GM23338 (cell line): ENCODE measurements around the gene TNIP2. TPM values are rescaled to one million over a fixed set of nuclear protein-coding genes. Genes with fewer than 3 reads are reported as not detected.

Source experiments
- ATAC-seq: fragments of 200-7000 bp; cut with Tn5 transposase; 3 replicates; pipeline ENCODE4 v1.9.1; 2020
- DNase-seq: peaks from one replicate; pipeline ENCODE4 v3.0.0-alpha.2; 2015; ENCODE audit warnings: low spot score
- H2AFZ ChIP-seq: fragments of 200-600 bp; sonication (generic); 2 replicates; pipeline ENCODE4 v1.8.0; 2016; ENCODE audit warnings: antibody characterized with exemption, mild to moderate bottlenecking, moderate library complexity
- H3F3A ChIP-seq: fragments of 200-600 bp; sonication (generic); replicated peaks from 2 replicates; pipeline ENCODE4 v1.8.0; 2017; ENCODE audit warnings: antibody characterized with exemption, mixed run types, low read depth
- H3K27ac ChIP-seq: fragments of 200-600 bp; sonication (generic); 2 replicates; pipeline ENCODE4 v1.6.1; 2016; ENCODE audit warnings: low read depth
- H3K27me3 ChIP-seq: fragments of 200-600 bp; sonication (generic); 2 replicates; pipeline ENCODE4 v1.8.0; 2016; ENCODE audit warnings: mild to moderate bottlenecking, mixed run types, moderate library complexity; ENCODE audit not compliant: insufficient read depth
- H3K36me3 ChIP-seq: fragments of 200-600 bp; sonication (generic); 2 replicates; pipeline ENCODE4 v1.8.0; 2016; ENCODE audit warnings: mild to moderate bottlenecking; ENCODE audit not compliant: insufficient read depth
- H3K4me1 ChIP-seq: fragments of 200-600 bp; sonication (generic); 2 replicates; pipeline ENCODE4 v1.8.0; 2016; ENCODE audit warnings: mild to moderate bottlenecking, moderate library complexity; ENCODE audit not compliant: insufficient read depth
- H3K4me2 ChIP-seq: fragments of 200-600 bp; sonication (generic); 2 replicates; pipeline ENCODE4 v1.7.1; 2017; ENCODE audit warnings: mixed run types
- H3K4me3 ChIP-seq: fragments of 200-600 bp; sonication (generic); 2 replicates; pipeline ENCODE4 v1.6.1; 2016; ENCODE audit warnings: mixed run types
- H3K79me2 ChIP-seq: fragments of 200-600 bp; sonication (generic); replicated peaks from 2 replicates; pipeline ENCODE4 v1.8.0; 2017; ENCODE audit warnings: mild to moderate bottlenecking; ENCODE audit not compliant: insufficient read depth
- H3K9me2 ChIP-seq: fragments of 200-600 bp; sonication (generic); 2 replicates; pipeline ENCODE4 v1.8.0; 2017; ENCODE audit not compliant: insufficient read depth
- H4K20me1 ChIP-seq: fragments of 200-600 bp; sonication (generic); replicated peaks from 2 replicates; pipeline ENCODE4 v1.8.0; 2017; ENCODE audit warnings: mild to moderate bottlenecking; ENCODE audit not compliant: insufficient read depth
- H3K27ac Mint-ChIP-seq: 2 replicates; pipeline ENCODE4 v1.8.0; 2020; ENCODE audit warnings: inconsistent platforms, mild to moderate bottlenecking, moderate library complexity, mixed read lengths
- H3K27me3 Mint-ChIP-seq: 3 replicates; pipeline ENCODE4 v1.8.0; 2022; ENCODE audit warnings: low read depth, mild to moderate bottlenecking, moderate library complexity, mixed read lengths, inconsistent platforms; ENCODE audit not compliant: insufficient read depth, poor library complexity
- H3K36me3 Mint-ChIP-seq: 3 replicates; pipeline ENCODE4 v1.8.0; 2021; ENCODE audit warnings: low read depth, mild to moderate bottlenecking, inconsistent platforms, moderate library complexity, mixed read lengths
- H3K4me1 Mint-ChIP-seq: 3 replicates; pipeline ENCODE4 v1.8.0; 2020; ENCODE audit warnings: mild to moderate bottlenecking, inconsistent platforms, mixed read lengths
- H3K4me3 Mint-ChIP-seq: 3 replicates; pipeline ENCODE4 v1.8.0; 2021; ENCODE audit warnings: moderate library complexity, mild to moderate bottlenecking, inconsistent platforms, mixed read lengths
- H3K9me3 Mint-ChIP-seq: 3 replicates; pipeline ENCODE4 v1.8.0; 2020; ENCODE audit warnings: moderate library complexity, mild to moderate bottlenecking, inconsistent platforms, mixed read lengths
- CREB1 ChIP-seq: fragments of 250-450 bp; sonication (Bioruptor Pico); IDR thresholded peaks from 2 replicates; pipeline ENCODE4 v1.5.0; 2020; ENCODE audit warnings: low read depth, mild to moderate bottlenecking, moderate library complexity
- EZH2 ChIP-seq: fragments of 200-600 bp; sonication (generic); IDR thresholded peaks from one replicate; pipeline ENCODE4 v1.8.0; 2017; ENCODE audit warnings: antibody characterized with exemption, mild to moderate bottlenecking, low read depth; ENCODE audit not compliant: unreplicated experiment
- EZH2phosphoT487 ChIP-seq: fragments of 200-600 bp; sonication (generic); IDR thresholded peaks from one replicate; pipeline ENCODE4 v1.8.1; 2018; ENCODE audit warnings: antibody characterized with exemption; ENCODE audit not compliant: unreplicated experiment
- JUNB ChIP-seq: IDR thresholded peaks from one replicate; pipeline ENCODE4 v1.6.1; 2016; ENCODE audit warnings: antibody characterized with exemption; ENCODE audit not compliant: unreplicated experiment
- NANOG ChIP-seq: IDR thresholded peaks from 2 replicates; pipeline ENCODE4 v1.6.1; 2016; ENCODE audit warnings: antibody characterized with exemption, borderline replicate concordance
- POLR2AphosphoS5 ChIP-seq: IDR thresholded peaks from 2 replicates; pipeline ENCODE4 v1.6.1; 2016; ENCODE audit warnings: antibody characterized with exemption, low read depth
- STAT1 ChIP-seq: IDR thresholded peaks from one replicate; pipeline ENCODE4 v1.6.1; 2016; ENCODE audit warnings: antibody characterized with exemption; ENCODE audit not compliant: unreplicated experiment
- ZNF114 ChIP-seq: fragments of 250-450 bp; sonication (Bioruptor Pico); IDR thresholded peaks from 2 replicates; pipeline ENCODE4 v1.5.0; 2020; ENCODE audit warnings: mild to moderate bottlenecking, moderate library complexity
- ZNF331 ChIP-seq: fragments of 250-450 bp; sonication (Bioruptor Pico); IDR thresholded peaks from 2 replicates; pipeline ENCODE4 v1.5.0; 2020; ENCODE audit warnings: low read depth, mild to moderate bottlenecking, moderate library complexity
- polyA plus RNA-seq: library from polyadenylated mRNA; unstranded; fragments of >200 nt; fragmentation: Nextera tagmentation; extraction: Ambion mirVana; gene quantifications from 2 replicates; pipeline ENCODE4 v1.2.1, GENCODE V29; 2016
- total RNA-seq: library from RNA; depleted of rRNA; stranded (reverse); fragments of >200 nt; shearing (Covaris generic); gene quantifications from 2 replicates; pipeline ENCODE4 v1.2.3, GENCODE V29; 2014
- TF ChIP-seq, protein P1 (sequence below): IDR thresholded peaks from one replicate; pipeline ENCODE4 v1.6.1; 2018; ENCODE audit warnings: antibody characterized with exemption; ENCODE audit not compliant: unreplicated experiment
- TF ChIP-seq, protein P2 (sequence below), 2 experiments: fragments of 200-600 bp in 1 of 2; sonication (generic) in 1 of 2; conservative IDR thresholded peaks; 2 replicates each; pipeline versions ENCODE4 v1.5.1 to v1.6.1; 2016 to 2017; ENCODE audit warnings: antibody characterized with exemption in 2 of 2, low read depth in 2 of 2, mild to moderate bottlenecking in 2 of 2, moderate library complexity in 1 of 2
- TF ChIP-seq, protein P3 (sequence below): fragments of 250-450 bp; sonication (Bioruptor Pico); IDR thresholded peaks from 2 replicates; pipeline ENCODE4 v1.5.0; 2020; ENCODE audit warnings: mild to moderate bottlenecking, moderate library complexity
- TF ChIP-seq, protein P4 (sequence below): IDR thresholded peaks from 2 replicates; pipeline ENCODE4 v1.6.1; 2016; ENCODE audit warnings: antibody characterized with exemption

TNIP2 gene
- total and polyA plus RNA-seq, 2 experiments from 2014 or later: 34.8 to 61.4 TPM

DNA sequence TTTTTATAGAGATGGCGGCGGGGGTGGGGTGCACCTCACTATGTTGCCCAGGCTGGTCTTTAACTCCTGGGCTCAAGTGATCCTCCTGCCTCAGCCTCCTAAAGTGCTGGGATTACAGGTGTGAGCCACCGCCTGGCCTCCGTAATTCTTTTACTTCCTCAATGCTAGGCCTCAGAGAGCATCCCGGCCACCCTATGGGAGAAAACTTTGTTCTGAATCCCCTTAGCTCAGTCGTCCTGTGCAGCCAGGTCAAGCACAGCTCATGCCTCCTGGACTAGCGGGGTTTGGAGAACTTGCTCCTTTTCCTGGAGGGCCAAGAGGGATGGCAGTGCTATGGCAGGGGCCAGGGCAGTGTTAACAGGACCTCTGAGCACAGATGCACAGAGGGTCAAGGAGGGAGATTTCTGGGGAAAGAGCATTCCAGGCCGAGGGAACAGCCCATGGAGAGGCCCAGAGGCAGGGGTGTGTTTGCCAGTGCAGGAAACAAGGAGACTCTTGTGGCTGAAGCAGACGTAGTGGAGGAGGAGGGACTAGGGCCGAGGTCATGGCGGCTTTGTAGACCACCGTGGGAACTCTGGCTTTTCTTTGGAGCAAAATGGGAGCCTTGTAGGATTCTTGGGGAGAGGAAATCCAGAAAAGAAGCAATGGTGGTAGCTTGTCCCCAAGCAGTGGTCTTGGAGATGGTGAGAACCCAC is 9.8 kb upstream of the TNIP2 start:
- Histone ChIP-seq H3F3A (0 out of 2 replicates have a peak, but pooled peaks cover 3% of the 10 kb centered on the region), H3K36me3 (no peaks in the 10 kb centered on the region), H4K20me1 (no peaks in the 10 kb centered on the region), H3K4me2 (no peak overlapping the region), H2AFZ (no peak overlapping the region; the same call in 1 of the 2 replicates), H3K79me2 (no peaks in the 10 kb centered on the region), H3K9me2 (no peaks in the 10 kb centered on the region), H3K4me3 (no peak overlapping the region), H3K4me1 (peaks cover 14% of the 10 kb centered on the region), H3K27ac (no peak overlapping the region), H3K27me3 (no peaks in the 10 kb centered on the region)
- peaks cover 11% of the 10 kb centered on the region for H3K4me1 Mint-ChIP-seq
- H3K9me3 Mint-ChIP-seq: peaks cover 6% of the 10 kb centered on the region; the same call in 2 of the 3 replicates
- H3K4me3 Mint-ChIP-seq: no peak overlapping the region
- TF ChIP-seq EZH2: no peak
- no peak for TF ChIP-seq ZNF331 (CRISPR knock-in tag)
- TF ChIP-seq, protein P1, sequence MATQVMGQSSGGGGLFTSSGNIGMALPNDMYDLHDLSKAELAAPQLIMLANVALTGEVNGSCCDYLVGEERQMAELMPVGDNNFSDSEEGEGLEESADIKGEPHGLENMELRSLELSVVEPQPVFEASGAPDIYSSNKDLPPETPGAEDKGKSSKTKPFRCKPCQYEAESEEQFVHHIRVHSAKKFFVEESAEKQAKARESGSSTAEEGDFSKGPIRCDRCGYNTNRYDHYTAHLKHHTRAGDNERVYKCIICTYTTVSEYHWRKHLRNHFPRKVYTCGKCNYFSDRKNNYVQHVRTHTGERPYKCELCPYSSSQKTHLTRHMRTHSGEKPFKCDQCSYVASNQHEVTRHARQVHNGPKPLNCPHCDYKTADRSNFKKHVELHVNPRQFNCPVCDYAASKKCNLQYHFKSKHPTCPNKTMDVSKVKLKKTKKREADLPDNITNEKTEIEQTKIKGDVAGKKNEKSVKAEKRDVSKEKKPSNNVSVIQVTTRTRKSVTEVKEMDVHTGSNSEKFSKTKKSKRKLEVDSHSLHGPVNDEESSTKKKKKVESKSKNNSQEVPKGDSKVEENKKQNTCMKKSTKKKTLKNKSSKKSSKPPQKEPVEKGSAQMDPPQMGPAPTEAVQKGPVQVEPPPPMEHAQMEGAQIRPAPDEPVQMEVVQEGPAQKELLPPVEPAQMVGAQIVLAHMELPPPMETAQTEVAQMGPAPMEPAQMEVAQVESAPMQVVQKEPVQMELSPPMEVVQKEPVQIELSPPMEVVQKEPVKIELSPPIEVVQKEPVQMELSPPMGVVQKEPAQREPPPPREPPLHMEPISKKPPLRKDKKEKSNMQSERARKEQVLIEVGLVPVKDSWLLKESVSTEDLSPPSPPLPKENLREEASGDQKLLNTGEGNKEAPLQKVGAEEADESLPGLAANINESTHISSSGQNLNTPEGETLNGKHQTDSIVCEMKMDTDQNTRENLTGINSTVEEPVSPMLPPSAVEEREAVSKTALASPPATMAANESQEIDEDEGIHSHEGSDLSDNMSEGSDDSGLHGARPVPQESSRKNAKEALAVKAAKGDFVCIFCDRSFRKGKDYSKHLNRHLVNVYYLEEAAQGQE: no peak
- no peak for TF ChIP-seq EZH2phosphoT487
- TF ChIP-seq, protein P2, sequence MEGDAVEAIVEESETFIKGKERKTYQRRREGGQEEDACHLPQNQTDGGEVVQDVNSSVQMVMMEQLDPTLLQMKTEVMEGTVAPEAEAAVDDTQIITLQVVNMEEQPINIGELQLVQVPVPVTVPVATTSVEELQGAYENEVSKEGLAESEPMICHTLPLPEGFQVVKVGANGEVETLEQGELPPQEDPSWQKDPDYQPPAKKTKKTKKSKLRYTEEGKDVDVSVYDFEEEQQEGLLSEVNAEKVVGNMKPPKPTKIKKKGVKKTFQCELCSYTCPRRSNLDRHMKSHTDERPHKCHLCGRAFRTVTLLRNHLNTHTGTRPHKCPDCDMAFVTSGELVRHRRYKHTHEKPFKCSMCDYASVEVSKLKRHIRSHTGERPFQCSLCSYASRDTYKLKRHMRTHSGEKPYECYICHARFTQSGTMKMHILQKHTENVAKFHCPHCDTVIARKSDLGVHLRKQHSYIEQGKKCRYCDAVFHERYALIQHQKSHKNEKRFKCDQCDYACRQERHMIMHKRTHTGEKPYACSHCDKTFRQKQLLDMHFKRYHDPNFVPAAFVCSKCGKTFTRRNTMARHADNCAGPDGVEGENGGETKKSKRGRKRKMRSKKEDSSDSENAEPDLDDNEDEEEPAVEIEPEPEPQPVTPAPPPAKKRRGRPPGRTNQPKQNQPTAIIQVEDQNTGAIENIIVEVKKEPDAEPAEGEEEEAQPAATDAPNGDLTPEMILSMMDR (conservative IDR thresholded peaks at IDR 0.05; ENCODE audit: low read depth in 2 of 2): no peak
- TF ChIP-seq, protein P3, sequence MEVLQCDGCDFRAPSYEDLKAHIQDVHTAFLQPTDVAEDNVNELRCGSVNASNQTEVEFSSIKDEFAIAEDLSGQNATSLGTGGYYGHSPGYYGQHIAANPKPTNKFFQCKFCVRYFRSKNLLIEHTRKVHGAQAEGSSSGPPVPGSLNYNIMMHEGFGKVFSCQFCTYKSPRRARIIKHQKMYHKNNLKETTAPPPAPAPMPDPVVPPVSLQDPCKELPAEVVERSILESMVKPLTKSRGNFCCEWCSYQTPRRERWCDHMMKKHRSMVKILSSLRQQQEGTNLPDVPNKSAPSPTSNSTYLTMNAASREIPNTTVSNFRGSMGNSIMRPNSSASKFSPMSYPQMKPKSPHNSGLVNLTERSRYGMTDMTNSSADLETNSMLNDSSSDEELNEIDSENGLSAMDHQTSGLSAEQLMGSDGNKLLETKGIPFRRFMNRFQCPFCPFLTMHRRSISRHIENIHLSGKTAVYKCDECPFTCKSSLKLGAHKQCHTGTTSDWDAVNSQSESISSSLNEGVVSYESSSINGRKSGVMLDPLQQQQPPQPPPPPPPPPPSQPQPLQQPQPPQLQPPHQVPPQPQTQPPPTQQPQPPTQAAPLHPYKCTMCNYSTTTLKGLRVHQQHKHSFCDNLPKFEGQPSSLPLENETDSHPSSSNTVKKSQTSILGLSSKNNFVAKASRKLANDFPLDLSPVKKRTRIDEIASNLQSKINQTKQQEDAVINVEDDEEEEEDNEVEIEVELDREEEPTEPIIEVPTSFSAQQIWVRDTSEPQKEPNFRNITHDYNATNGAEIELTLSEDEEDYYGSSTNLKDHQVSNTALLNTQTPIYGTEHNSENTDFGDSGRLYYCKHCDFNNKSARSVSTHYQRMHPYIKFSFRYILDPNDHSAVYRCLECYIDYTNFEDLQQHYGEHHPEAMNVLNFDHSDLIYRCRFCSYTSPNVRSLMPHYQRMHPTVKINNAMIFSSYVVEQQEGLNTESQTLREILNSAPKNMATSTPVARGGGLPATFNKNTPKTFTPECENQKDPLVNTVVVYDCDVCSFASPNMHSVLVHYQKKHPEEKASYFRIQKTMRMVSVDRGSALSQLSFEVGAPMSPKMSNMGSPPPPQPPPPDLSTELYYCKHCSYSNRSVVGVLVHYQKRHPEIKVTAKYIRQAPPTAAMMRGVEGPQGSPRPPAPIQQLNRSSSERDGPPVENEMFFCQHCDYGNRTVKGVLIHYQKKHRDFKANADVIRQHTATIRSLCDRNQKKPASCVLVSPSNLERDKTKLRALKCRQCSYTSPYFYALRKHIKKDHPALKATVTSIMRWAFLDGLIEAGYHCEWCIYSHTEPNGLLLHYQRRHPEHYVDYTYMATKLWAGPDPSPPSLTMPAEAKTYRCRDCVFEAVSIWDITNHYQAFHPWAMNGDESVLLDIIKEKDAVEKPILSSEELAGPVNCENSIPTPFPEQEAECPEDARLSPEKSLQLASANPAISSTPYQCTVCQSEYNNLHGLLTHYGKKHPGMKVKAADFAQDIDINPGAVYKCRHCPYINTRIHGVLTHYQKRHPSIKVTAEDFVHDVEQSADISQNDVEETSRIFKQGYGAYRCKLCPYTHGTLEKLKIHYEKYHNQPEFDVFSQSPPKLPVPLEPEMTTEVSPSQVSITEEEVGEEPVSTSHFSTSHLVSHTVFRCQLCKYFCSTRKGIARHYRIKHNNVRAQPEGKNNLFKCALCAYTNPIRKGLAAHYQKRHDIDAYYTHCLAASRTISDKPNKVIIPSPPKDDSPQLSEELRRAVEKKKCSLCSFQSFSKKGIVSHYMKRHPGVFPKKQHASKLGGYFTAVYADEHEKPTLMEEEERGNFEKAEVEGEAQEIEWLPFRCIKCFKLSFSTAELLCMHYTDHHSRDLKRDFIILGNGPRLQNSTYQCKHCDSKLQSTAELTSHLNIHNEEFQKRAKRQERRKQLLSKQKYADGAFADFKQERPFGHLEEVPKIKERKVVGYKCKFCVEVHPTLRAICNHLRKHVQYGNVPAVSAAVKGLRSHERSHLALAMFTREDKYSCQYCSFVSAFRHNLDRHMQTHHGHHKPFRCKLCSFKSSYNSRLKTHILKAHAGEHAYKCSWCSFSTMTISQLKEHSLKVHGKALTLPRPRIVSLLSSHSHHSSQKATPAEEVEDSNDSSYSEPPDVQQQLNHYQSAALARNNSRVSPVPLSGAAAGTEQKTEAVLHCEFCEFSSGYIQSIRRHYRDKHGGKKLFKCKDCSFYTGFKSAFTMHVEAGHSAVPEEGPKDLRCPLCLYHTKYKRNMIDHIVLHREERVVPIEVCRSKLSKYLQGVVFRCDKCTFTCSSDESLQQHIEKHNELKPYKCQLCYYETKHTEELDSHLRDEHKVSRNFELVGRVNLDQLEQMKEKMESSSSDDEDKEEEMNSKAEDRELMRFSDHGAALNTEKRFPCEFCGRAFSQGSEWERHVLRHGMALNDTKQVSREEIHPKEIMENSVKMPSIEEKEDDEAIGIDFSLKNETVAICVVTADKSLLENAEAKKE (CRISPR knock-in tag): no peak
- TF ChIP-seq, protein P4, sequence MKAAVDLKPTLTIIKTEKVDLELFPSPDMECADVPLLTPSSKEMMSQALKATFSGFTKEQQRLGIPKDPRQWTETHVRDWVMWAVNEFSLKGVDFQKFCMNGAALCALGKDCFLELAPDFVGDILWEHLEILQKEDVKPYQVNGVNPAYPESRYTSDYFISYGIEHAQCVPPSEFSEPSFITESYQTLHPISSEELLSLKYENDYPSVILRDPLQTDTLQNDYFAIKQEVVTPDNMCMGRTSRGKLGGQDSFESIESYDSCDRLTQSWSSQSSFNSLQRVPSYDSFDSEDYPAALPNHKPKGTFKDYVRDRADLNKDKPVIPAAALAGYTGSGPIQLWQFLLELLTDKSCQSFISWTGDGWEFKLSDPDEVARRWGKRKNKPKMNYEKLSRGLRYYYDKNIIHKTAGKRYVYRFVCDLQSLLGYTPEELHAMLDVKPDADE: no peak
- no peak for TF ChIP-seq ZNF114
- TF ChIP-seq STAT1: no peak
- no peak for TF ChIP-seq JUNB
- no peak for TF ChIP-seq POLR2AphosphoS5
- TF ChIP-seq NANOG: no peak
- no peak for TF ChIP-seq CREB1
- ATAC-seq: no peak
- no peak overlapping the region for H3K27ac Mint-ChIP-seq
- H3K27me3 Mint-ChIP-seq: peaks cover 9% of the 10 kb centered on the region
- no peak for DNase-seq
- H3K36me3 Mint-ChIP-seq: peaks cover 11% of the 10 kb centered on the region; the same call in 1 of the 3 replicates
